ENCODE results near the gene ADAMTS12. TPM values are rescaled to one million over a fixed set of nuclear protein-coding genes. Genes with fewer than 3 reads are reported as not detected.

ADAMTS12 gene
- polyA plus RNA-seq, 1 donor (not counting 4 experiments of a cell fraction or from before 2014, with no cell fraction given) = 0.49 TPM

- dilution Hi-C loops (cut with MboI; ENCODE audit: extremely low pct_ligation_motif_present, low sequenced_read_pairs) = no loop called here
- H3K4me1 ChIP-seq (ENCODE audit: control insufficient read depth, extremely low read depth, insufficient read depth, low read length) = no peaks in the 10 kb centered on the region
- FAIRE-seq (no peak), DNase-seq (ENCODE audit: low read depth, low spot score) (no peak)
- H3K9ac ChIP-seq (ENCODE audit: control insufficient read depth, extremely low read depth, insufficient read depth, low read length) = no peak overlapping the region
- H3K4me2 ChIP-seq (ENCODE audit: control insufficient read depth, extremely low read depth, insufficient read depth, low read depth, low read length) = no peak overlapping the region
- no peaks in the 10 kb centered on the region for H3K79me2 ChIP-seq (ENCODE audit: control insufficient read depth, insufficient read depth, low read length)
- no peak overlapping the region for H3K27ac ChIP-seq (ENCODE audit: control insufficient read depth, insufficient read depth, low read length)
- no peaks in the 10 kb centered on the region for H3K9me1 ChIP-seq (ENCODE audit: control insufficient read depth, extremely low read depth, insufficient read depth, low read length)
- no peaks in the 10 kb centered on the region for H3K27me3 ChIP-seq (ENCODE audit: control insufficient read depth, extremely low read depth, insufficient read depth, low read length)
- no peaks in the 10 kb centered on the region for H3K36me3 ChIP-seq (ENCODE audit: control insufficient read depth in 2 of 2, extremely low read depth in 1 of 2, insufficient read depth in 2 of 2, low read length in 2 of 2)
- H4K20me1 ChIP-seq (ENCODE audit: control insufficient read depth, extremely low read depth, insufficient read depth, low read length) = no peaks in the 10 kb centered on the region
- TF ChIP-seq EZH2 (IDR thresholded peaks at IDR 0.05; ENCODE audit: low read length) = no peak
- H3K4me3 ChIP-seq (ENCODE audit: control insufficient read depth in 2 of 3, extremely low read depth in 1 of 3, insufficient read depth in 2 of 3, low read depth in 1 of 3, low read length in 3 of 3) = no peak overlapping the region
- no peaks in the 10 kb centered on the region for H3K9me3 ChIP-seq (ENCODE audit: control insufficient read depth, low read depth, low read length)
- H2AFZ ChIP-seq (ENCODE audit: control insufficient read depth, low read length) = no peak overlapping the region
Measured at GRCh38 chr5:33657804-33658440, 233.9 kb downstream of the ADAMTS12 start.

DNA sequence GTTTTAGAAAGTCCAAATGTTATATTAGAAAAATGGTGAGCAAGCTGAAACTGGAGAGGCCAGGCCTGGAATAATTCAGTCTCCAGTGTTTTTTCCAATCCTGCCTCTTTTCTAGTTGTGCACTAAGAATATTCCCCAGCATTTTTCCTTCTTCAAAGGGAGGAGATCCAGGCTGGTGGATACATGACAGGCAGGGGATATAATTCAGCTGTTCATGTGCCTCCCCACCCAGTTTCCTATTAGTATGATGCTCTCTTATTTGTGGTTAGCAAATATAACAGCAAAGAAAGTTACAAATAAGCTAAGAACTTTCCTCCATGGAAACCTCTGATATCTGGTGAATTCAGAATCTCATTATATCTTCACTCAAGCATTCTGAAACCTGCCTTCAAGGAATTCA is 234.6 kb downstream of the ADAMTS12 start:
- TF ChIP-seq EZH2 (IDR thresholded peaks at IDR 0.05; ENCODE audit: low read length) = no peak
- TF ChIP-seq, protein P1, sequence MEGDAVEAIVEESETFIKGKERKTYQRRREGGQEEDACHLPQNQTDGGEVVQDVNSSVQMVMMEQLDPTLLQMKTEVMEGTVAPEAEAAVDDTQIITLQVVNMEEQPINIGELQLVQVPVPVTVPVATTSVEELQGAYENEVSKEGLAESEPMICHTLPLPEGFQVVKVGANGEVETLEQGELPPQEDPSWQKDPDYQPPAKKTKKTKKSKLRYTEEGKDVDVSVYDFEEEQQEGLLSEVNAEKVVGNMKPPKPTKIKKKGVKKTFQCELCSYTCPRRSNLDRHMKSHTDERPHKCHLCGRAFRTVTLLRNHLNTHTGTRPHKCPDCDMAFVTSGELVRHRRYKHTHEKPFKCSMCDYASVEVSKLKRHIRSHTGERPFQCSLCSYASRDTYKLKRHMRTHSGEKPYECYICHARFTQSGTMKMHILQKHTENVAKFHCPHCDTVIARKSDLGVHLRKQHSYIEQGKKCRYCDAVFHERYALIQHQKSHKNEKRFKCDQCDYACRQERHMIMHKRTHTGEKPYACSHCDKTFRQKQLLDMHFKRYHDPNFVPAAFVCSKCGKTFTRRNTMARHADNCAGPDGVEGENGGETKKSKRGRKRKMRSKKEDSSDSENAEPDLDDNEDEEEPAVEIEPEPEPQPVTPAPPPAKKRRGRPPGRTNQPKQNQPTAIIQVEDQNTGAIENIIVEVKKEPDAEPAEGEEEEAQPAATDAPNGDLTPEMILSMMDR (optimal IDR thresholded peaks at IDR 0.05 in 1 of 3, IDR thresholded peaks at IDR 0.05 in 1 of 3, conservative IDR thresholded peaks at IDR 0.05 in 1 of 3; ENCODE audit: extremely low read depth in 1 of 3, insufficient read depth in 2 of 3, low read length in 3 of 3) = no peak

GRCh38 chr5:33650911-33651310 is 240.9 kb downstream of the ADAMTS12 start:
- H2AFZ ChIP-seq (ENCODE audit: control insufficient read depth, low read length) = peak overlapping the region; percentile 14
- no peaks in the 10 kb centered on the region for H4K20me1 ChIP-seq (ENCODE audit: control insufficient read depth, extremely low read depth, insufficient read depth, low read length)
- TF ChIP-seq EZH2 (IDR thresholded peaks at IDR 0.05; ENCODE audit: low read length) = no peak
- TF ChIP-seq, protein P1 (optimal IDR thresholded peaks at IDR 0.05 in 1 of 3, IDR thresholded peaks at IDR 0.05 in 1 of 3, conservative IDR thresholded peaks at IDR 0.05 in 1 of 3; ENCODE audit: extremely low read depth in 1 of 3, insufficient read depth in 2 of 3, low read length in 3 of 3) = no peak
- no peaks in the 10 kb centered on the region for H3K79me2 ChIP-seq (ENCODE audit: control insufficient read depth, insufficient read depth, low read length)
- H3K27ac ChIP-seq (ENCODE audit: control insufficient read depth, insufficient read depth, low read length) = no peak overlapping the region
- no peaks in the 10 kb centered on the region for H3K9me3 ChIP-seq (ENCODE audit: control insufficient read depth, low read depth, low read length)
- DNase-seq (ENCODE audit: low read depth, low spot score) (no peak), FAIRE-seq (no peak)
- peak overlapping the region; percentile 23 for H3K4me2 ChIP-seq (ENCODE audit: control insufficient read depth, extremely low read depth, insufficient read depth, low read depth, low read length)
- dilution Hi-C loops (cut with MboI; ENCODE audit: extremely low pct_ligation_motif_present, low sequenced_read_pairs) = no loop called here
- H3K9me1 ChIP-seq (ENCODE audit: control insufficient read depth, extremely low read depth, insufficient read depth, low read length) = no peaks in the 10 kb centered on the region
- no peak overlapping the region for H3K9ac ChIP-seq (ENCODE audit: control insufficient read depth, extremely low read depth, insufficient read depth, low read length)
- H3K4me3 ChIP-seq (ENCODE audit: control insufficient read depth in 2 of 3, extremely low read depth in 1 of 3, insufficient read depth in 2 of 3, low read depth in 1 of 3, low read length in 3 of 3) = no peak overlapping the region
- peaks cover 7% of the 10 kb centered on the region for H3K4me1 ChIP-seq (ENCODE audit: control insufficient read depth, extremely low read depth, insufficient read depth, low read length)
- H3K27me3 ChIP-seq (ENCODE audit: control insufficient read depth, extremely low read depth, insufficient read depth, low read length) = no peaks in the 10 kb centered on the region
- H3K36me3 ChIP-seq (ENCODE audit: control insufficient read depth in 2 of 2, extremely low read depth in 1 of 2, insufficient read depth in 2 of 2, low read length in 2 of 2) = no peaks in the 10 kb centered on the region

More for the DNA sequence above, 234.6 kb downstream of the ADAMTS12 start:
- Histone ChIP-seq H2AFZ (ENCODE audit: control insufficient read depth, low read length) (no peak overlapping the region), H3K4me3 (ENCODE audit: control insufficient read depth in 2 of 3, extremely low read depth in 1 of 3, insufficient read depth in 2 of 3, low read depth in 1 of 3, low read length in 3 of 3) (no peak overlapping the region), H3K27me3 (ENCODE audit: control insufficient read depth, extremely low read depth, insufficient read depth, low read length) (no peaks in the 10 kb centered on the region), H3K79me2 (ENCODE audit: control insufficient read depth, insufficient read depth, low read length) (no peaks in the 10 kb centered on the region), H4K20me1 (ENCODE audit: control insufficient read depth, extremely low read depth, insufficient read depth, low read length) (no peaks in the 10 kb centered on the region), H3K9ac (ENCODE audit: control insufficient read depth, extremely low read depth, insufficient read depth, low read length) (no peak overlapping the region), H3K9me1 (ENCODE audit: control insufficient read depth, extremely low read depth, insufficient read depth, low read length) (no peaks in the 10 kb centered on the region), H3K4me1 (ENCODE audit: control insufficient read depth, extremely low read depth, insufficient read depth, low read length) (no peaks in the 10 kb centered on the region), H3K4me2 (ENCODE audit: control insufficient read depth, extremely low read depth, insufficient read depth, low read depth, low read length) (no peak overlapping the region), H3K9me3 (ENCODE audit: control insufficient read depth, low read depth, low read length) (no peaks in the 10 kb centered on the region), H3K27ac (ENCODE audit: control insufficient read depth, insufficient read depth, low read length) (no peak overlapping the region), H3K36me3 (ENCODE audit: control insufficient read depth in 2 of 2, extremely low read depth in 1 of 2, insufficient read depth in 2 of 2, low read length in 2 of 2) (no peaks in the 10 kb centered on the region)
- FAIRE-seq (no peak), DNase-seq (ENCODE audit: low read depth, low spot score) (no peak)
- dilution Hi-C loops (cut with MboI; ENCODE audit: extremely low pct_ligation_motif_present, low sequenced_read_pairs) = no loop called here
